ENCODE data around the gene ARHGEF11. TPM values are rescaled to one million over a fixed set of nuclear protein-coding genes. Genes with fewer than 3 reads are reported as not detected.

The ARHGEF11 gene
- total RNA-seq, 1 experiment from 2014 or later, result 41.1 TPM

- Histone ChIP-seq H2BK15ac (ENCODE audit: low read depth, low read length) (no peak overlapping the region), H4K91ac (ENCODE audit: insufficient read length, low read depth, low read length) (no peak overlapping the region), H2BK5ac (ENCODE audit: insufficient read length, low read length) (no peak overlapping the region), H3K56ac (ENCODE audit: insufficient read length, low read depth, low read length) (no peak overlapping the region), H3K4ac (ENCODE audit: low read depth, low read length) (no peak overlapping the region), H3K27me3 (ENCODE audit: insufficient read depth, low read length) (no peaks in the 10 kb centered on the region), H3K23me2 (ENCODE audit: insufficient read length, low read depth, low read length, poor library complexity, severe bottlenecking) (no peaks in the 10 kb centered on the region), H3K23ac (ENCODE audit: insufficient read length, low read depth, low read length) (no peak overlapping the region), H3K18ac (ENCODE audit: insufficient read length, low read depth, low read length) (no peak overlapping the region), H4K5ac (ENCODE audit: insufficient read length, low read depth, low read length) (no peak overlapping the region), H3K27ac (ENCODE audit: insufficient read length, low read depth, low read length) (no peak overlapping the region), H4K8ac (replicated peaks; ENCODE audit: insufficient read length, low read depth, low read length) (no peak overlapping the region), H3K9ac (ENCODE audit: extremely low read depth, insufficient read length, low read length) (no peak overlapping the region), H2BK120ac (ENCODE audit: low read depth, low read length, poor library complexity, severe bottlenecking) (no peak overlapping the region), H3K4me2 (ENCODE audit: insufficient read depth, insufficient read length, low read length) (no peak overlapping the region), H3K79me2 (ENCODE audit: insufficient read depth, low read length) (no peaks in the 10 kb centered on the region), H2AK5ac (ENCODE audit: insufficient read length, low read length) (no peak overlapping the region), H3K14ac (ENCODE audit: insufficient read depth, low read length) (no peak overlapping the region), H2BK12ac (ENCODE audit: insufficient read length, low read depth, low read length) (no peak overlapping the region), H3K79me1 (ENCODE audit: insufficient read depth, low read depth, low read length, poor library complexity, severe bottlenecking) (no peaks in the 10 kb centered on the region), H3K4me1 (ENCODE audit: insufficient read depth, low read length) (peaks cover 2% of the 10 kb centered on the region; the same call in 1 of the 2 replicates), H3T11ph (ENCODE audit: low read length) (no peak overlapping the region), H2BK20ac (ENCODE audit: low read depth, low read length, poor library complexity, severe bottlenecking) (no peak overlapping the region), H3K9me3 (ENCODE audit: control insufficient read depth, low read depth, low read length) (no peaks in the 10 kb centered on the region), H2AFZ (ENCODE audit: low read length) (no peak overlapping the region), H4K20me1 (ENCODE audit: control insufficient read depth, insufficient read depth, insufficient read length) (no peaks in the 10 kb centered on the region)
- no peaks in the 10 kb centered on the region for H3K9me3 Mint-ChIP-seq
- WGBS (ENCODE audit: extremely low coverage, insufficient read length, low lambda C conversion rate), result no CpG with 5 or more reads among the region's 5 CpGs
- TF ChIP-seq, protein P1, sequence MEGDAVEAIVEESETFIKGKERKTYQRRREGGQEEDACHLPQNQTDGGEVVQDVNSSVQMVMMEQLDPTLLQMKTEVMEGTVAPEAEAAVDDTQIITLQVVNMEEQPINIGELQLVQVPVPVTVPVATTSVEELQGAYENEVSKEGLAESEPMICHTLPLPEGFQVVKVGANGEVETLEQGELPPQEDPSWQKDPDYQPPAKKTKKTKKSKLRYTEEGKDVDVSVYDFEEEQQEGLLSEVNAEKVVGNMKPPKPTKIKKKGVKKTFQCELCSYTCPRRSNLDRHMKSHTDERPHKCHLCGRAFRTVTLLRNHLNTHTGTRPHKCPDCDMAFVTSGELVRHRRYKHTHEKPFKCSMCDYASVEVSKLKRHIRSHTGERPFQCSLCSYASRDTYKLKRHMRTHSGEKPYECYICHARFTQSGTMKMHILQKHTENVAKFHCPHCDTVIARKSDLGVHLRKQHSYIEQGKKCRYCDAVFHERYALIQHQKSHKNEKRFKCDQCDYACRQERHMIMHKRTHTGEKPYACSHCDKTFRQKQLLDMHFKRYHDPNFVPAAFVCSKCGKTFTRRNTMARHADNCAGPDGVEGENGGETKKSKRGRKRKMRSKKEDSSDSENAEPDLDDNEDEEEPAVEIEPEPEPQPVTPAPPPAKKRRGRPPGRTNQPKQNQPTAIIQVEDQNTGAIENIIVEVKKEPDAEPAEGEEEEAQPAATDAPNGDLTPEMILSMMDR (conservative IDR thresholded peaks at IDR 0.05), result no peak
- no peak for DNase-seq
- H3K36me3 Mint-ChIP-seq (ENCODE audit: insufficient read depth in 1 of 3, low read depth in 3 of 3), result no peaks in the 10 kb centered on the region
- no peak overlapping the region for H3K4me3 Mint-ChIP-seq
- peaks cover 18 to 20% of the 10 kb centered on the region in 2 experiments for H3K4me1 Mint-ChIP-seq
- peaks cover 3% of the 10 kb centered on the region for H3K27me3 Mint-ChIP-seq (ENCODE audit: low read depth)
- no peak overlapping the region for H3K27ac Mint-ChIP-seq
These were observed 41.5 kb upstream of the ARHGEF11 start for GRCh38 chr1:157087030-157087429.

Data from H9 (cell line).